GM12878 (cell line): Measurements from ENCODE around the gene TSR3. TPM values are rescaled to one million over a fixed set of nuclear protein-coding genes. Genes with fewer than 3 reads are reported as not detected.

Experiments used
- ATAC-seq: fragments of 200-7000 bp; cut with Tn5 transposase; 3 replicates; pipeline ENCODE4 v1.9.1; 2020; ENCODE audit warnings: mild to moderate bottlenecking, moderate library complexity
- BruUV-seq: library from RNA; stranded (reverse); fragments of 400-500 nt; replicated peaks from 2 replicates; lab custom pipeline; 2021; lab: Mats Ljungman, UMichigan
- CTCF ChIA-PET: fragments of 300-600 bp; sonication (Branson Sonifier 250); formaldehyde crosslinking; extraction: SDS; loops from one replicate; lab custom pipeline; 2021; ENCODE audit warnings: inconsistent platforms; lab: Yijun Ruan, JAX
- POLR2A ChIA-PET: fragments of 350-600 bp; formaldehyde crosslinking; extraction: SDS; loops from one replicate; lab custom pipeline; 2021; ENCODE audit warnings: inconsistent platforms; lab: Charles Lee
- RAD21 ChIA-PET: fragments of 300-600 bp; sonication (Branson Sonifier 250); formaldehyde crosslinking; loops from one replicate; lab custom pipeline; 2023; ENCODE audit warnings: antibody characterized with exemption; ENCODE audit not compliant: unreplicated experiment; lab: Charles Lee
- SMC1A ChIA-PET: fragments of 300-600 bp; sonication (Branson Sonifier 250); formaldehyde crosslinking; loops from one replicate; lab custom pipeline; 2023; ENCODE audit not compliant: unreplicated experiment, uncharacterized antibody; lab: Charles Lee
- DNase-seq: peaks from one replicate; pipeline ENCODE4 v3.0.0-alpha.2; 2011; ENCODE audit warnings: low read depth, low spot score
- FAIRE-seq: peaks from 3 replicates; lab custom pipeline; 2011; peaks lifted over from hg19 to GRCh38; lab: Jason Lieb, UNC
- H2AFZ ChIP-seq: 2 replicates; pipeline ENCODE4 v1.6.0; 2011; ENCODE audit warnings: low read depth, low read length, control low read depth; ENCODE audit not compliant: control insufficient read depth
- H3K27ac ChIP-seq: 2 replicates; pipeline ENCODE4 v1.5.1; 2011; ENCODE audit warnings: control low read depth; ENCODE audit not compliant: control insufficient read depth, insufficient read depth
- H3K27me3 ChIP-seq, 2 experiments: replicated peaks in 1 of 2; 2 replicates each; pipeline versions ENCODE4 v1.6.0 to v1.6.1; 2011; ENCODE audit warnings: low read length in 1 of 2; ENCODE audit not compliant: control insufficient read depth in 2 of 2, insufficient read depth in 2 of 2
- H3K36me3 ChIP-seq, 2 experiments: 2 replicates each; pipeline ENCODE4 v1.5.1; 2011; ENCODE audit warnings: low read length in 1 of 2; ENCODE audit not compliant: control insufficient read depth in 2 of 2, insufficient read depth in 2 of 2
- H3K4me1 ChIP-seq: 2 replicates; pipeline ENCODE4 v1.6.1; 2011; ENCODE audit warnings: mild to moderate bottlenecking, low read length, moderate library complexity, mixed read lengths; ENCODE audit not compliant: control insufficient read depth, insufficient read depth
- H3K4me2 ChIP-seq: 2 replicates; pipeline ENCODE4 v1.6.0; 2011; ENCODE audit warnings: control low read depth; ENCODE audit not compliant: control insufficient read depth, insufficient read depth
- H3K4me3 ChIP-seq: fragments of 200-600 bp; sonication (generic); 2 replicates; pipeline ENCODE4 v1.5.1; 2016
- H3K79me2 ChIP-seq: 2 replicates; pipeline ENCODE4 v1.6.0; 2011; ENCODE audit warnings: low read length; ENCODE audit not compliant: control insufficient read depth, insufficient read depth
- H3K9ac ChIP-seq: 2 replicates; pipeline ENCODE4 v1.8.0; 2011; ENCODE audit warnings: low read length, control low read depth, mixed read lengths; ENCODE audit not compliant: control insufficient read depth, insufficient read depth
- H3K9me3 ChIP-seq: replicated peaks from 3 replicates; pipeline ENCODE4 v1.5.1; 2011; ENCODE audit warnings: mild to moderate bottlenecking, low read length; ENCODE audit not compliant: control insufficient read depth, insufficient read depth
- H4K20me1 ChIP-seq: 2 replicates; pipeline ENCODE4 v1.6.0; 2011; ENCODE audit not compliant: control insufficient read depth, insufficient read depth
- IRF4 ChIP-seq: IDR thresholded peaks from 2 replicates; pipeline ENCODE4 v1.6.1; 2011; ENCODE audit warnings: low read depth, low read length
- POLR2A ChIP-seq: IDR thresholded peaks from 2 replicates; pipeline ENCODE4 v1.6.1; 2011; ENCODE audit warnings: low read depth, mild to moderate bottlenecking, low read length
- TBL1XR1 ChIP-seq: IDR thresholded peaks from 2 replicates; pipeline ENCODE4 v1.6.1; 2012; ENCODE audit warnings: low read depth, low read length, improper control_type of control experiment
- WGBS: methylation state at CpG from one replicate; pipeline ENCODE4 v1.1.6; 2016; ENCODE audit warnings: low lambda C conversion rate; ENCODE audit not compliant: insufficient replicate concordance, insufficient coverage; ENCODE audit errors: missing lambda C conversion rate; 5-methylcytosine and 5-hydroxymethylcytosine counted together
- in situ Hi-C: fragments of 300-500 bp; cut with MboI; formaldehyde crosslinking; loops from 9 replicates; pipeline ENCODE4 v1.14.3; 2018; ENCODE audit warnings: mixed read lengths
- intact Hi-C: fragments of 100-400 bp; cut with micrococcal nuclease; formaldehyde crosslinking; loops from one replicate; pipeline ENCODE4 v1.14.2; 2022; ENCODE audit not compliant: unreplicated experiment
- polyA plus RNA-seq, 11 experiments: library from polyadenylated mRNA; depleted of rRNA in 4 of 11; unstranded in 6 of 11; stranded (reverse) in 5 of 11; fragments of >200 nt; fragmentation: Nextera tagmentation in 4 of 11; fragmentation: Illumina TruSeq in 1 of 11; extraction: Ambion mirVana in 4 of 11; extraction: Trizol in 1 of 11; gene quantifications; 1 replicate in 1 of 11; 2 replicates in 10 of 11; pipeline versions ENCODE4 v1.2.1 to v1.2.3, GENCODE V29; 2011 to 2016; ENCODE audit warnings: inconsistent platforms in 2 of 11, missing spikeins in 2 of 11, low read depth in 1 of 11
- total RNA-seq, 4 experiments: library from RNA; depleted of rRNA in 3 of 4; stranded (reverse); fragments of >200 nt in 3 of 4; fragmentation: Illumina TruSeq in 1 of 4; extraction: Trizol in 1 of 4; gene quantifications; 2 replicates each; pipeline versions ENCODE4 v1.2.1 to v1.2.3, GENCODE V29; 2013 to 2021

Gene TSR3
- total and polyA plus RNA-seq, 10 of the 15 experiments (the other 5 are each of a cell fraction or from before 2014, with no cell fraction given), result 3.4 to 108 (median 46.9) TPM

DNA sequence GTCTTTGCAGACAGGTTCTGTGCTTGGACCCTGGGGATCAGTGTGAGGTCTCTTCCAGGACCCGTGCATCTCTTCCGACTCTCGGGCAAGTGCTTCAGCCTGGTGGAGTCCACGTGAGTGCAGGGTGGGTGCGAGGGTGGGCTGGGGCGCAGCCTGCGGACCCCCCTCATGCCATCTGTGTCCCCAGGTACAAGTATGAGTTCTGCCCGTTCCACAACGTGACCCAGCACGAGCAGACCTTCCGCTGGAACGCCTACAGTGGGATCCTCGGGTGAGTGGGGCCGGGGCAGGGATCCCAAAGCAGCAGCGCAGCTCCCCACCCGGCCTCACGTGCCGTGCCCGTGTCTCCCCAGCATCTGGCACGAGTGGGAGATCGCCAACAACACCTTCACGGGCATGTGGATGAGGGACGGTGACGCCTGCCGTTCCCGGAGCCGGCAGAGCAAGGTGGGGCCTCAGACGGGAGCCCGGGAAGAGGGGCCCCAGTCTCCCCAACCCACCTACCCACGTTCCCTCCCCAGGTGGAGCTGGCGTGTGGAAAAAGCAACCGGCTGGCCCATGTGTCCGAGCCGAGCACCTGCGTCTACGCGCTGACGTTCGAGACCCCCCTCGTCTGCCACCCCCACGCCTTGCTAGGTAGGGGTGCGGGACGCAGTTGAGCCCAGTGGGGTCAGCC lies 10.1 kb upstream of the TSR3 start:
- WGBS, result 96% methylated on average over 31 of the region's 43 CpGs
- H3K4me1 ChIP-seq, result no peaks in the 10 kb centered on the region
- FAIRE-seq (no peak), DNase-seq (no peak), ATAC-seq (no peak)
- no peak overlapping the region for H3K4me2 ChIP-seq
- ChIA-PET POLR2A (no interaction called here), RAD21 (no interaction called here), CTCF (interaction anchor here (0.9 kb wide), 1 partner anchor 17 kb away, joined by 3 read pairs; no protein-coding TSS in a partner anchor), SMC1A (no interaction called here)
- H3K36me3 ChIP-seq, result peaks cover 16 to 25% of the 10 kb centered on the region in 2 experiments
- no peak overlapping the region for H2AFZ ChIP-seq
- no peak overlapping the region for H3K27ac ChIP-seq
- no peaks in the 10 kb centered on the region for H3K27me3 ChIP-seq
- intact Hi-C loops (no loop called here), in situ Hi-C loops (no loop called here)
- no peaks in the 10 kb centered on the region for H3K79me2 ChIP-seq
- TF ChIP-seq POLR2A (0 out of 2 replicates have a peak, but pooled peaks have one; percentile 9), TBL1XR1 (no peak)
- H3K9me3 ChIP-seq, result no peaks in the 10 kb centered on the region
- no peaks in the 10 kb centered on the region for H4K20me1 ChIP-seq
- BruUV-seq, result no TSS peak
- no peak overlapping the region for H3K4me3 ChIP-seq
- no peak overlapping the region for H3K9ac ChIP-seq

- Histone ChIP-seq H3K27ac (no peak overlapping the region), H3K9ac (no peak overlapping the region), H3K4me2 (no peak overlapping the region), H3K9me3 (no peaks in the 10 kb centered on the region), H3K36me3 (peaks cover 9 to 14% of the 10 kb centered on the region in 2 experiments), H3K79me2 (peaks cover 3% of the 10 kb centered on the region), H3K27me3 (no peaks in the 10 kb centered on the region), H3K4me3 (no peak overlapping the region), H4K20me1 (no peaks in the 10 kb centered on the region), H3K4me1 (no peaks in the 10 kb centered on the region), H2AFZ (no peak overlapping the region)
- in situ Hi-C loops, result no loop called here
- DNase-seq, result no peak
- RAD21 ChIA-PET, result no interaction called here
- no TSS peak for BruUV-seq
- WGBS, result 82% methylated on average over 18 of the region's 19 CpGs
- SMC1A ChIA-PET, result no interaction called here
- FAIRE-seq, result no peak
- no peak for ATAC-seq
- POLR2A ChIA-PET, result no interaction called here
- CTCF ChIA-PET, result no interaction called here
- no peak for TF ChIP-seq IRF4
- peak; percentile 42; the same call in 1 of the 2 replicates for TF ChIP-seq POLR2A
- intact Hi-C loops, result no loop called here
Measured at GRCh38 chr16:1357906-1358566, 6.4 kb upstream of the TSR3 start.
